T-cell (primary cell): Measurements from ENCODE around the gene CD200. TPM values are rescaled to one million over a fixed set of nuclear protein-coding genes. Genes with fewer than 3 reads are reported as not detected.

Experiments
- ATAC-seq, 4 experiments: fragments of 200-7000 bp in 3 of 4; fragments of 150-1000 bp in 1 of 4; cut with Tn5 transposase; replicated peaks in 1 of 4; 1 replicate in 3 of 4; 2 replicates in 1 of 4; pipeline ENCODE4 v1.10.0; 2021; ENCODE audit warnings: moderate library complexity in 3 of 4, mild to moderate bottlenecking in 2 of 4, moderate number of reproducible peaks in 1 of 4
- CTCF ChIA-PET, 2 donors: fragments of 300-600 bp; sonication (Branson Sonifier 250); formaldehyde crosslinking; loops; one replicate each; lab custom pipeline; 2022; ENCODE audit warnings: antibody characterized with exemption in 2 of 2; lab: Charles Lee
- POLR2A ChIA-PET, 2 donors: fragments of 300-600 bp; sonication (Branson Sonifier 250); formaldehyde crosslinking; loops; one replicate each; lab custom pipeline; 2022; ENCODE audit warnings: antibody characterized with exemption in 2 of 2; lab: Charles Lee
- DNase-seq, 35 experiments: peaks; one replicate each; pipeline versions ENCODE4 v3.0.0 to v3.0.0-alpha.2; 2013 to 2023
- H3K27ac ChIP-seq: one replicate; pipeline ENCODE4 v1.5.1; 2013; ENCODE audit warnings: low read length
- H3K27me3 ChIP-seq, 2 experiments: replicated peaks in 1 of 2; 1 replicate in 1 of 2; 2 replicates in 1 of 2; pipeline versions ENCODE4 v1.6.1 to v1.7.0; 2013; ENCODE audit warnings: low read length in 1 of 2, mixed read lengths in 1 of 2; ENCODE audit not compliant: control insufficient read depth in 2 of 2, insufficient read depth in 2 of 2; ENCODE audit errors: extremely low read depth in 1 of 2
- H3K36me3 ChIP-seq, 2 donors: 1 replicate in 1 of 2; 2 replicates in 1 of 2; pipeline versions ENCODE4 v1.6.1 to v1.7.0; 2013; ENCODE audit warnings: low read length in 1 of 2; ENCODE audit not compliant: control insufficient read depth in 2 of 2, insufficient read depth in 1 of 2; ENCODE audit errors: extremely low read depth in 1 of 2
- H3K4me1 ChIP-seq, 2 experiments: 1 replicate in 1 of 2; 2 replicates in 1 of 2; pipeline versions ENCODE4 v1.6.1 to v1.7.0; 2013; ENCODE audit warnings: low read length in 2 of 2, mixed read lengths in 1 of 2; ENCODE audit not compliant: insufficient read depth in 2 of 2, control insufficient read depth in 1 of 2; ENCODE audit errors: extremely low read depth in 1 of 2
- H3K4me3 ChIP-seq, 2 donors: 1 replicate in 1 of 2; 2 replicates in 1 of 2; pipeline versions ENCODE4 v1.5.1 to v1.7.0; 2013; ENCODE audit warnings: mild to moderate bottlenecking in 2 of 2, low read length in 1 of 2, moderate library complexity in 1 of 2; ENCODE audit not compliant: control insufficient read depth in 1 of 2; ENCODE audit errors: extremely low read depth in 1 of 2
- H3K9me3 ChIP-seq: 2 replicates; pipeline ENCODE4 v1.7.0; 2013
- H3K27ac Mint-ChIP-seq, 2 donors: one replicate each; pipeline ENCODE4 v1.8.0; 2020 to 2021; ENCODE audit warnings: mild to moderate bottlenecking in 2 of 2, mixed read lengths in 2 of 2
- H3K27me3 Mint-ChIP-seq, 2 donors: one replicate each; pipeline ENCODE4 v1.8.0; 2021 to 2022; ENCODE audit warnings: mixed read lengths in 2 of 2
- H3K36me3 Mint-ChIP-seq: one replicate; pipeline ENCODE4 v1.8.0; 2021; ENCODE audit warnings: mixed read lengths
- H3K4me1 Mint-ChIP-seq, 3 donors: one replicate each; pipeline ENCODE4 v1.8.0; 2020 to 2022; ENCODE audit warnings: mixed read lengths in 3 of 3, mild to moderate bottlenecking in 1 of 3
- H3K4me3 Mint-ChIP-seq, 3 donors: one replicate each; pipeline ENCODE4 v1.8.0; 2020 to 2022; ENCODE audit warnings: mild to moderate bottlenecking in 3 of 3, mixed read lengths in 3 of 3, moderate library complexity in 3 of 3
- H3K9me3 Mint-ChIP-seq, 3 donors: one replicate each; pipeline ENCODE4 v1.8.0; 2020 to 2022; ENCODE audit warnings: mixed read lengths in 3 of 3
- WGBS: methylation state at CpG from one replicate; pipeline ENCODE4 v1.1.5; 2013; ENCODE audit warnings: missing lambda C conversion rate; ENCODE audit not compliant: insufficient coverage; 5-methylcytosine and 5-hydroxymethylcytosine counted together
- total RNA-seq, 35 experiments: library from RNA in 6 of 35; stranded (reverse) in 6 of 35; fragments of 120-200 nt in 1 of 35; gene quantifications; one replicate each; pipeline versions ENCODE4 v1.2.1 to v1.2.4 and lab custom pipeline; 2013 to 2026

The CD200 gene
- total RNA-seq, 5 donors from 2014 or later (not counting 1 experiment from before 2014, with no cell fraction given): 1.3 to 4.6 (median 2.2) TPM

- ATAC-seq (no peak), DNase-seq (no peak)
- no CpG with 5 or more reads among the region's 4 CpGs for WGBS
- Mint-ChIP-seq H3K36me3 (no peaks in the 10 kb centered on the region), H3K4me1 (peaks cover 13 to 20% (median 18%) of the 10 kb centered on the region in 3 donors), H3K4me3 (no peak overlapping the region), H3K27ac (no peak overlapping the region), H3K9me3 (no peaks in the 10 kb centered on the region), H3K27me3 (no peaks in the 10 kb centered on the region)
- Histone ChIP-seq H3K9me3 (no peaks in the 10 kb centered on the region), H3K4me1 (no peaks in the 10 kb centered on the region), H3K4me3 (no peak overlapping the region), H3K27ac (no peak overlapping the region), H3K36me3 (no peaks in the 10 kb centered on the region), H3K27me3 (peaks cover 0 to 5% of the 10 kb centered on the region in 2 experiments)
- ChIA-PET POLR2A (no interaction called here), CTCF (no interaction called here)
These were observed 76.1 kb downstream of the CD200 start for GRCh38 chr3:112409041-112409440.

- 100% methylated on average over 3 of the region's 3 CpGs for WGBS
- H3K4me3 ChIP-seq: no peak overlapping the region
- POLR2A ChIA-PET: no interaction called here
These were observed 78.5 kb downstream of the CD200 start for GRCh38 chr3:112411425-112411824.

More at GRCh38 chr3:112411425-112411824, 78.5 kb downstream of the CD200 start:
- no peak overlapping the region for H3K27ac Mint-ChIP-seq
- Histone ChIP-seq H3K36me3 (no peaks in the 10 kb centered on the region), H3K9me3 (no peaks in the 10 kb centered on the region), H3K4me1 (no peaks in the 10 kb centered on the region), H3K27me3 (peaks cover 0 to 5% of the 10 kb centered on the region in 2 experiments), H3K27ac (no peak overlapping the region)
- DNase-seq (no peak), ATAC-seq (no peak)
- CTCF ChIA-PET: no interaction called here
- H3K36me3 Mint-ChIP-seq: no peaks in the 10 kb centered on the region
- H3K9me3 Mint-ChIP-seq: no peaks in the 10 kb centered on the region
- H3K27me3 Mint-ChIP-seq: no peaks in the 10 kb centered on the region
- peaks cover 13 to 20% (median 18%) of the 10 kb centered on the region in 3 donors for H3K4me1 Mint-ChIP-seq
- no peak overlapping the region for H3K4me3 Mint-ChIP-seq

Other genes with a start within 250 kb of the CD200 start
- 1 to 10 TPM in 4 of 5 donors, under 1 TPM in 1; 0.95 to 2.2 (median 1.5) TPM for gene C3orf52, start 246.8 kb upstream of the CD200 start, total RNA-seq
- 10 to 100 TPM; 15.8 to 21.6 (median 18.2) TPM for gene GCSAM, start 199.9 kb upstream of the CD200 start, total RNA-seq
- not detected for gene SLC9C1, start 38.9 kb upstream of the CD200 start, total RNA-seq
- gene BTLA, start 166.3 kb downstream of the CD200 start, total RNA-seq: 10 to 100 TPM; 11.5 to 16.9 (median 15.2) TPM
- 10 to 100 TPM; 40.5 to 51.1 (median 49.0) TPM for gene ATG3, start 228.8 kb downstream of the CD200 start, total RNA-seq
- gene SLC35A5, start 228.9 kb downstream of the CD200 start, total RNA-seq: 10 to 100 TPM; 11.7 to 20.4 (median 16.3) TPM